Suprapubic skin (tissue), 4 donors: ENCODE data around the gene DCDC2C. TPM values are rescaled to one million over a fixed set of nuclear protein-coding genes. Genes with fewer than 3 reads are reported as not detected.

Experiments used
- DNase-seq, 2 donors: peaks; one replicate each; pipeline ENCODE4 v3.0.0-alpha.2; 2019; ENCODE audit warnings: low spot score in 2 of 2
- H3K27ac ChIP-seq: fragments of 200-600 bp; sonication (generic); one replicate; pipeline ENCODE4 v1.5.1; 2019
- H3K27me3 ChIP-seq: fragments of 200-600 bp; sonication (generic); one replicate; pipeline ENCODE4 v1.5.1; 2019
- H3K36me3 ChIP-seq: fragments of 200-600 bp; sonication (generic); one replicate; pipeline ENCODE4 v1.5.1; 2019
- H3K4me1 ChIP-seq: fragments of 200-600 bp; sonication (generic); one replicate; pipeline ENCODE4 v1.5.1; 2019
- H3K4me3 ChIP-seq: fragments of 200-600 bp; sonication (generic); one replicate; pipeline ENCODE4 v1.5.1; 2019; ENCODE audit warnings: mild to moderate bottlenecking
- H3K9me3 ChIP-seq: fragments of 200-600 bp; sonication (generic); one replicate; pipeline ENCODE4 v1.5.1; 2019
- CTCF ChIP-seq, 2 donors: fragments of 200-600 bp in 1 of 2; fragments of 450-650 bp in 1 of 2; sonication (generic) in 1 of 2; IDR thresholded peaks; one replicate each; pipeline ENCODE4 v1.5.1; 2016 to 2019; ENCODE audit warnings: antibody characterized with exemption in 2 of 2, mild to moderate bottlenecking in 1 of 2, moderate library complexity in 1 of 2
- EP300 ChIP-seq: sonication (generic); formaldehyde crosslinking; IDR thresholded peaks from one replicate; pipeline ENCODE4 v1.6.1; 2017; ENCODE audit warnings: antibody characterized with exemption
- POLR2A ChIP-seq, 2 donors: fragments of 450-650 bp; IDR thresholded peaks; one replicate each; pipeline ENCODE4 v1.6.1; 2017; ENCODE audit warnings: antibody characterized with exemption in 2 of 2, mild to moderate bottlenecking in 2 of 2, moderate library complexity in 2 of 2
- POLR2AphosphoS5 ChIP-seq, 3 donors: sonication (generic); formaldehyde crosslinking; IDR thresholded peaks; one replicate each; pipeline ENCODE4 v1.6.1; 2017; ENCODE audit warnings: antibody characterized with exemption in 3 of 3
- WGBS: methylation state at CpG from one replicate; pipeline ENCODE4 v1.1.5; 2018; 5-methylcytosine and 5-hydroxymethylcytosine counted together
- total RNA-seq, 4 donors: library from RNA; depleted of rRNA; stranded (reverse); fragments of >200 nt; gene quantifications; one replicate each; pipeline ENCODE4 v1.1.0, GENCODE V29; 2016

The DCDC2C gene
- total RNA-seq, 4 donors from 2014 or later: 1.0 TPM; not detected in 3

- Histone ChIP-seq H3K27me3 (no peaks in the 10 kb centered on the region), H3K9me3 (no peaks in the 10 kb centered on the region), H3K27ac (no peak overlapping the region), H3K36me3 (no peaks in the 10 kb centered on the region), H3K4me1 (no peaks in the 10 kb centered on the region), H3K4me3 (no peak overlapping the region)
- no peak for DNase-seq
- WGBS: 56% methylated on average over 23 of the region's 23 CpGs
- TF ChIP-seq POLR2A (IDR thresholded peaks at IDR 0.05) (no peak), CTCF (IDR thresholded peaks at IDR 0.05) (no peak), POLR2AphosphoS5 (IDR thresholded peaks at IDR 0.05) (no peak), EP300 (no peak)
Measured at GRCh38 chr2:3780477-3781402, 77.4 kb downstream of the DCDC2C start.

GRCh38 chr2:3784731-3785130 lies 81.4 kb downstream of the DCDC2C start:
- DNase-seq: no peak
- Histone ChIP-seq H3K4me1 (no peaks in the 10 kb centered on the region), H3K9me3 (no peaks in the 10 kb centered on the region), H3K27me3 (no peaks in the 10 kb centered on the region), H3K36me3 (no peaks in the 10 kb centered on the region), H3K27ac (no peak overlapping the region), H3K4me3 (no peak overlapping the region)
- TF ChIP-seq EP300 (no peak), POLR2AphosphoS5 (IDR thresholded peaks at IDR 0.05) (no peak), POLR2A (IDR thresholded peaks at IDR 0.05) (no peak), CTCF (IDR thresholded peaks at IDR 0.05) (no peak)
- 64% methylated on average over 4 of the region's 4 CpGs for WGBS

GRCh38 chr2:3785220-3785889 lies 82.0 kb downstream of the DCDC2C start:
- Histone ChIP-seq H3K27ac (no peak overlapping the region), H3K36me3 (no peaks in the 10 kb centered on the region), H3K4me1 (no peaks in the 10 kb centered on the region), H3K27me3 (no peaks in the 10 kb centered on the region), H3K4me3 (no peak overlapping the region), H3K9me3 (no peaks in the 10 kb centered on the region)
- WGBS: 52% methylated on average over 15 of the region's 15 CpGs
- no peak for TF ChIP-seq CTCF (IDR thresholded peaks at IDR 0.05)
- TF ChIP-seq POLR2AphosphoS5 (IDR thresholded peaks at IDR 0.05): no peak
- no peak for TF ChIP-seq POLR2A (IDR thresholded peaks at IDR 0.05)
- TF ChIP-seq EP300: no peak
- DNase-seq: no peak

GRCh38 chr2:3785890-3786273 lies 82.5 kb downstream of the DCDC2C start:
- TF ChIP-seq POLR2AphosphoS5 (IDR thresholded peaks at IDR 0.05): no peak
- no peak for TF ChIP-seq POLR2A (IDR thresholded peaks at IDR 0.05)
- no peak for TF ChIP-seq CTCF (IDR thresholded peaks at IDR 0.05)
- no peak for TF ChIP-seq EP300
- H3K27me3 ChIP-seq: no peaks in the 10 kb centered on the region
- WGBS: 74% methylated on average over 8 of the region's 10 CpGs
- H3K4me3 ChIP-seq: no peak overlapping the region
- no peak overlapping the region for H3K27ac ChIP-seq
- H3K36me3 ChIP-seq: no peaks in the 10 kb centered on the region
- DNase-seq: no peak
- H3K9me3 ChIP-seq: no peaks in the 10 kb centered on the region
- no peaks in the 10 kb centered on the region for H3K4me1 ChIP-seq

GRCh38 chr2:3787768-3788167 lies 84.4 kb downstream of the DCDC2C start:
- TF ChIP-seq POLR2A (IDR thresholded peaks at IDR 0.05) (no peak), CTCF (IDR thresholded peaks at IDR 0.05) (no peak), POLR2AphosphoS5 (IDR thresholded peaks at IDR 0.05) (no peak), EP300 (no peak)
- no peak overlapping the region for H3K4me3 ChIP-seq
- no peaks in the 10 kb centered on the region for H3K36me3 ChIP-seq
- H3K27me3 ChIP-seq: no peaks in the 10 kb centered on the region
- no peaks in the 10 kb centered on the region for H3K4me1 ChIP-seq
- H3K27ac ChIP-seq: no peak overlapping the region
- H3K9me3 ChIP-seq: no peaks in the 10 kb centered on the region
- no peak for DNase-seq
